ENCODE results near the gene ZNF580.

DNA sequence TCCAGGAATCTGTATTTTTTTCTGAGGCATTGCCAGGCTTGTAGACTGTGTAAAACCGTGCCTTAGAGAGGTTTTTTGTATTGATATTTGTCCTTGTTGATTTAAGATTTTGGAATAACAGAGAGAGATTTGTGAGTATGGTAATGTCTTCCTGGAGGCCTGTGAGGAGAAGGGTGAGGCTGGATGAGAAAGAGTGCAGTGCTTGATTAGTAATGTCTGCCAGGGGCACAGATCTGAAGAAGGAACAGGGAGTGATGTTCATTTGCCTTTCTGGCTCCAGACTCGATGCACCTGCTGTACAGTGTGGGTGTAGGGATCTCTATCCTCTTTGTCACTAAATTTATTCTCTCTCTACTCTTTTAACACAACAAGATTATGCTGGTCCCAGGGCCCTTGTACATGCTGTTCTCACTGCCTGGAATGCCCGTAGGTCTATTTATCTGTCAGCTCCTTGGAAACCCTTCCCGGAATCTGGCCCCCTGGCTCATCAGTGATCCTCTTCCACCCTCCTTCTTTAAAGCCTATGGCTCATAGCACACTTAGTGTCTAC lies 45.7 kb upstream of the ZNF580 start:
- TF ChIP-seq CTCF (optimal IDR thresholded peaks at IDR 0.05 in 1 of 3, IDR thresholded peaks at IDR 0.05 in 1 of 3, conservative IDR thresholded peaks at IDR 0.05 in 1 of 3; ENCODE audit: extremely low read depth in 1 of 3, insufficient read depth in 2 of 3, low read length in 3 of 3) (no peak), EZH2 (IDR thresholded peaks at IDR 0.05; ENCODE audit: low read length) (no peak)
